Transverse colon (tissue), 4 donors: ENCODE measurements around the gene MYOCD.

Experiments used
- POLR2A ChIP-seq: fragments of 450-650 bp; IDR thresholded peaks from one replicate; pipeline ENCODE4 v1.6.1; 2016; ENCODE audit warnings: antibody characterized with exemption, mild to moderate bottlenecking, moderate library complexity
- POLR2AphosphoS5 ChIP-seq, 3 donors: sonication (generic); formaldehyde crosslinking; IDR thresholded peaks; one replicate each; pipeline ENCODE4 v1.6.1; 2016; ENCODE audit warnings: antibody characterized with exemption in 3 of 3
- TF ChIP-seq, protein P1 (sequence below), 5 experiments: fragments of 200-600 bp in 3 of 5; fragments of 450-650 bp in 2 of 5; sonication (generic) in 3 of 5; IDR thresholded peaks; 1 replicate in 2 of 5; 2 replicates in 3 of 5; pipeline ENCODE4 v1.5.1; 2016 to 2017; ENCODE audit warnings: antibody characterized with exemption in 5 of 5, inconsistent platforms in 3 of 5, mild to moderate bottlenecking in 2 of 5, moderate library complexity in 1 of 5

DNA sequence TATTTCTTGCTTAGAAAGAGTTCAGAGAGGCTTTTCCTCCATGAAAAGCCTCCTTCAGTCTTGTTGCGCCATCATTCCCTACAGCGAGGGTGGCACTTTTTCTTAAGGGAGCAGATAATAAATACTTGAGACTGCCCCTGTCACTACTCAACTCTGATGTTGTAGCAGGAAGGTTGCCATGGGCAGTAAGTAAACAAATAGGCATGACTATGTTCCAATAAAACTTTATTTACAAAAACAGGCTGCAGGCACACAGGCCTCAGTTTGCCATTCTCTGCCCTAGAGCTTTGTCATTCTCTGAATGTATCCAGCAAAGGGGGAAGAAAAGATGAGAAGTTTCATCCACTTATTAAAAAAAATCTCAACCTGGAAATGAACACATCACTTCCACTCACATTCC lies 60.4 kb downstream of the MYOCD start:
- TF ChIP-seq, protein P1, sequence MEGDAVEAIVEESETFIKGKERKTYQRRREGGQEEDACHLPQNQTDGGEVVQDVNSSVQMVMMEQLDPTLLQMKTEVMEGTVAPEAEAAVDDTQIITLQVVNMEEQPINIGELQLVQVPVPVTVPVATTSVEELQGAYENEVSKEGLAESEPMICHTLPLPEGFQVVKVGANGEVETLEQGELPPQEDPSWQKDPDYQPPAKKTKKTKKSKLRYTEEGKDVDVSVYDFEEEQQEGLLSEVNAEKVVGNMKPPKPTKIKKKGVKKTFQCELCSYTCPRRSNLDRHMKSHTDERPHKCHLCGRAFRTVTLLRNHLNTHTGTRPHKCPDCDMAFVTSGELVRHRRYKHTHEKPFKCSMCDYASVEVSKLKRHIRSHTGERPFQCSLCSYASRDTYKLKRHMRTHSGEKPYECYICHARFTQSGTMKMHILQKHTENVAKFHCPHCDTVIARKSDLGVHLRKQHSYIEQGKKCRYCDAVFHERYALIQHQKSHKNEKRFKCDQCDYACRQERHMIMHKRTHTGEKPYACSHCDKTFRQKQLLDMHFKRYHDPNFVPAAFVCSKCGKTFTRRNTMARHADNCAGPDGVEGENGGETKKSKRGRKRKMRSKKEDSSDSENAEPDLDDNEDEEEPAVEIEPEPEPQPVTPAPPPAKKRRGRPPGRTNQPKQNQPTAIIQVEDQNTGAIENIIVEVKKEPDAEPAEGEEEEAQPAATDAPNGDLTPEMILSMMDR (IDR thresholded peaks at IDR 0.05), result no peak
- TF ChIP-seq POLR2A (no peak), POLR2AphosphoS5 (IDR thresholded peaks at IDR 0.05) (no peak)
